OCI-LY1 (cell line): ENCODE results near the gene RASAL2.

Experiments
- H2AFZ ChIP-seq: fragments of 200-600 bp; sonication (generic), shearing (Covaris generic); 2 replicates; pipeline ENCODE4 v1.6.0; 2014; ENCODE audit warnings: antibody characterized with exemption, mild to moderate bottlenecking, low read length
- H3F3A ChIP-seq: fragments of 200-600 bp; sonication (generic), shearing (Covaris generic); 2 replicates; pipeline ENCODE4 v1.6.0; 2014; ENCODE audit warnings: mild to moderate bottlenecking, antibody characterized with exemption, low read length, moderate library complexity; ENCODE audit not compliant: insufficient read depth
- H3K27ac ChIP-seq: fragments of 200-600 bp; sonication (generic); 2 replicates; pipeline ENCODE4 v1.5.1; 2014; ENCODE audit warnings: low read length, mixed run types, mild to moderate bottlenecking, low read depth; ENCODE audit not compliant: poor library complexity, severe bottlenecking
- H3K27me3 ChIP-seq: fragments of 200-600 bp; sonication (generic); 2 replicates; pipeline ENCODE4 v1.6.0; 2014; ENCODE audit warnings: antibody characterized with exemption, mild to moderate bottlenecking, low read length, moderate library complexity; ENCODE audit not compliant: insufficient read depth
- H3K36me3 ChIP-seq: fragments of 200-600 bp; sonication (generic); 2 replicates; pipeline ENCODE4 v1.6.1; 2014; ENCODE audit warnings: mild to moderate bottlenecking, antibody characterized with exemption, low read length, moderate library complexity, mixed read lengths; ENCODE audit not compliant: insufficient read depth
- H3K4me1 ChIP-seq: fragments of 200-600 bp; sonication (generic); 2 replicates; pipeline ENCODE4 v1.5.1; 2014; ENCODE audit warnings: mild to moderate bottlenecking, low read length, moderate library complexity; ENCODE audit not compliant: insufficient read depth, severe bottlenecking
- H3K4me2 ChIP-seq: fragments of 200-600 bp; sonication (generic), shearing (Covaris generic); 2 replicates; pipeline ENCODE4 v1.6.1; 2014; ENCODE audit warnings: low read length
- H3K4me3 ChIP-seq: fragments of 200-600 bp; sonication (generic); 2 replicates; pipeline ENCODE4 v1.5.1; 2014; ENCODE audit warnings: low read length, low read depth, mild to moderate bottlenecking, mixed read lengths; ENCODE audit not compliant: poor library complexity, severe bottlenecking
- H3K79me2 ChIP-seq: fragments of 200-600 bp; shearing (Covaris generic); 2 replicates; pipeline ENCODE4 v1.6.1; 2016; ENCODE audit warnings: mixed run types, low read length, mixed read lengths; ENCODE audit not compliant: insufficient read depth
- H3K9ac ChIP-seq: fragments of 200-600 bp; sonication (generic), shearing (Covaris generic); 2 replicates; pipeline ENCODE4 v1.6.1; 2014; ENCODE audit warnings: mild to moderate bottlenecking, low read length, mixed read lengths
- H3K9me2 ChIP-seq: fragments of 200-600 bp; sonication (generic), shearing (Covaris generic); 2 replicates; pipeline ENCODE4 v1.6.1; 2014; ENCODE audit warnings: low read depth, mild to moderate bottlenecking, low read length, mixed read lengths
- H3K9me3 ChIP-seq: fragments of 200-600 bp; shearing (Covaris generic); 2 replicates; pipeline ENCODE4 v1.6.1; 2014; ENCODE audit warnings: low read length, mixed read lengths
- H4K20me1 ChIP-seq: fragments of 200-600 bp; sonication (generic), shearing (Covaris generic); 2 replicates; pipeline ENCODE4 v1.6.0; 2016; ENCODE audit warnings: mild to moderate bottlenecking, low read length; ENCODE audit not compliant: insufficient read depth
- CTCF ChIP-seq: fragments of 200-600 bp; sonication (generic), shearing (Covaris generic); IDR thresholded peaks from 2 replicates; pipeline ENCODE4 v1.5.1; 2017; ENCODE audit warnings: mild to moderate bottlenecking, antibody characterized with exemption, low read length, moderate library complexity, mixed read lengths
- EZH2 ChIP-seq: fragments of 200-600 bp; sonication (generic), shearing (Covaris generic); IDR thresholded peaks from 2 replicates; pipeline ENCODE4 v1.8.0; 2017; ENCODE audit warnings: borderline replicate concordance, mixed run types, mild to moderate bottlenecking, antibody characterized with exemption, low read length, moderate library complexity, mixed read lengths

RASAL2 gene

GRCh38 chr1:178232108-178232507 lies 138.2 kb downstream of the RASAL2 start:
- Histone ChIP-seq H3K4me1 (no peaks in the 10 kb centered on the region), H3K27ac (no peak overlapping the region), H3K9me3 (no peaks in the 10 kb centered on the region), H3K9ac (no peak overlapping the region), H4K20me1 (no peaks in the 10 kb centered on the region), H3K79me2 (no peaks in the 10 kb centered on the region), H3K4me3 (no peak overlapping the region), H3F3A (no peaks in the 10 kb centered on the region), H3K9me2 (no peaks in the 10 kb centered on the region), H3K4me2 (no peak overlapping the region), H3K27me3 (no peaks in the 10 kb centered on the region), H3K36me3 (no peaks in the 10 kb centered on the region), H2AFZ (no peak overlapping the region)
- TF ChIP-seq CTCF (no peak), EZH2 (no peak)

DNA sequence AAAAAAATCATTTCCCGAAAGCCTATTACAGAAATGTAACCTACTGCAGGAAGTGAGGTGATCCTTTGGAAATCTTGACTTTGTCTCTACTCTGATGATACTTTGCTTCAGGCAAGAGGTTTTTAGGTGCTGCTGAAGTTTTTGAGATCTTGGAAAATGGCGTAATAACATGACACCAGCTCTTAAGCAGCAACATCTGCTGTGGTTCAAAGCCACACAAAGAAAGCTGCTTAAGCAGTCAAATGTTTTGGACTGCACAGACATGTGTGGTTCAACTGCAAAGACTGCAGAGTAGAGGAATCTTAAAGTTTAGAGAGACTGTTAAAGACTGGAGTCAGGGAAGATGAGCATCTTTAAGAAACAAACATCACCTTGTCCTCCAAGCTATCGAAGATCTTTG lies 139.0 kb downstream of the RASAL2 start:
- Histone ChIP-seq H3K4me1 (no peaks in the 10 kb centered on the region), H3K4me3 (no peak overlapping the region), H3K36me3 (no peaks in the 10 kb centered on the region), H3K9me2 (no peaks in the 10 kb centered on the region), H3K27ac (no peak overlapping the region), H2AFZ (no peak overlapping the region), H3K27me3 (no peaks in the 10 kb centered on the region), H3K79me2 (no peaks in the 10 kb centered on the region), H3F3A (no peaks in the 10 kb centered on the region), H3K9me3 (no peaks in the 10 kb centered on the region), H3K9ac (no peak overlapping the region), H3K4me2 (no peak overlapping the region), H4K20me1 (no peaks in the 10 kb centered on the region)
- no peak for TF ChIP-seq CTCF
- no peak for TF ChIP-seq EZH2

GRCh38 chr1:178237121-178237520 lies 143.2 kb downstream of the RASAL2 start:
- Histone ChIP-seq H3K27me3 (no peaks in the 10 kb centered on the region), H3K36me3 (no peaks in the 10 kb centered on the region), H2AFZ (no peak overlapping the region), H4K20me1 (no peaks in the 10 kb centered on the region), H3K27ac (no peak overlapping the region), H3K9ac (no peak overlapping the region), H3K9me3 (no peaks in the 10 kb centered on the region), H3K4me1 (no peaks in the 10 kb centered on the region), H3F3A (no peaks in the 10 kb centered on the region), H3K4me3 (no peak overlapping the region), H3K4me2 (no peak overlapping the region), H3K79me2 (no peaks in the 10 kb centered on the region), H3K9me2 (no peaks in the 10 kb centered on the region)
- TF ChIP-seq CTCF, result no peak
- no peak for TF ChIP-seq EZH2
